MM.1S (cell line): ENCODE results near the gene RTRAF.

Source experiments
- DNase-seq: peaks from one replicate; pipeline ENCODE4 v3.0.0-alpha.2; 2015
- H2AFZ ChIP-seq: fragments of 300-600 bp; sonication (generic); 2 replicates; pipeline ENCODE4 v1.6.0; 2016; ENCODE audit warnings: antibody characterized with exemption, low read length
- H3F3A ChIP-seq: fragments of 300-600 bp; sonication (generic); 2 replicates; pipeline ENCODE4 v1.6.1; 2016; ENCODE audit warnings: mild to moderate bottlenecking, antibody characterized with exemption, low read length, moderate library complexity, mixed read lengths; ENCODE audit not compliant: insufficient read depth
- H3K27ac ChIP-seq: fragments of 300-600 bp; sonication (generic); 2 replicates; pipeline ENCODE4 v1.5.1; 2016; ENCODE audit warnings: mild to moderate bottlenecking, low read length
- H3K27me3 ChIP-seq: fragments of 300-600 bp; sonication (generic); replicated peaks from 2 replicates; pipeline ENCODE4 v1.6.0; 2016; ENCODE audit warnings: low read length; ENCODE audit not compliant: insufficient read depth
- H3K36me3 ChIP-seq: fragments of 300-600 bp; sonication (generic); replicated peaks from 2 replicates; pipeline ENCODE4 v1.6.1; 2016; ENCODE audit warnings: mild to moderate bottlenecking, low read length, mixed read lengths; ENCODE audit not compliant: insufficient read depth
- H3K4me1 ChIP-seq: fragments of 300-600 bp; sonication (generic); 2 replicates; pipeline ENCODE4 v1.6.1; 2016; ENCODE audit warnings: low read length, mixed read lengths
- H3K4me2 ChIP-seq: fragments of 300-600 bp; sonication (generic); 2 replicates; pipeline ENCODE4 v1.6.0; 2016; ENCODE audit warnings: low read depth, low read length
- H3K4me3 ChIP-seq: fragments of 300-600 bp; sonication (generic); 2 replicates; pipeline ENCODE4 v1.5.1; 2016; ENCODE audit warnings: low read length, mixed read lengths
- H3K79me2 ChIP-seq: fragments of 300-600 bp; sonication (generic); 2 replicates; pipeline ENCODE4 v1.6.1; 2016; ENCODE audit warnings: mixed run types, low read length, mixed read lengths
- H3K9ac ChIP-seq: fragments of 300-600 bp; sonication (generic); 2 replicates; pipeline ENCODE4 v1.6.1; 2016; ENCODE audit warnings: low read length, mixed read lengths
- H3K9me2 ChIP-seq: fragments of 300-600 bp; sonication (generic); replicated peaks from 2 replicates; pipeline ENCODE4 v1.6.1; 2016; ENCODE audit warnings: mild to moderate bottlenecking, low read length, mixed read lengths; ENCODE audit not compliant: insufficient read depth
- H3K9me3 ChIP-seq: fragments of 300-600 bp; sonication (generic); replicated peaks from 2 replicates; pipeline ENCODE4 v1.6.1; 2016; ENCODE audit warnings: mild to moderate bottlenecking, low read length, mixed read lengths; ENCODE audit not compliant: insufficient read depth
- H4K20me1 ChIP-seq: fragments of 300-600 bp; sonication (generic); 2 replicates; pipeline ENCODE4 v1.6.1; 2016; ENCODE audit warnings: mild to moderate bottlenecking, low read length, moderate library complexity, mixed read lengths; ENCODE audit not compliant: insufficient read depth
- EZH2 ChIP-seq: fragments of 300-600 bp; sonication (generic); optimal IDR thresholded peaks from 2 replicates; pipeline ENCODE3; 2017; ENCODE audit warnings: low read depth, mild to moderate bottlenecking, antibody characterized with exemption, low read length, mixed read lengths
- EZH2phosphoT487 ChIP-seq: fragments of 300-600 bp; sonication (generic); IDR thresholded peaks from 2 replicates; pipeline ENCODE4 v1.6.1; 2018; ENCODE audit warnings: antibody characterized with exemption, low read length
- TF ChIP-seq, protein P1 (sequence below): fragments of 300-600 bp; sonication (generic); IDR thresholded peaks from 2 replicates; pipeline ENCODE4 v1.5.1; 2016; ENCODE audit warnings: antibody characterized with exemption, low read length, mixed read lengths

RTRAF gene

DNA sequence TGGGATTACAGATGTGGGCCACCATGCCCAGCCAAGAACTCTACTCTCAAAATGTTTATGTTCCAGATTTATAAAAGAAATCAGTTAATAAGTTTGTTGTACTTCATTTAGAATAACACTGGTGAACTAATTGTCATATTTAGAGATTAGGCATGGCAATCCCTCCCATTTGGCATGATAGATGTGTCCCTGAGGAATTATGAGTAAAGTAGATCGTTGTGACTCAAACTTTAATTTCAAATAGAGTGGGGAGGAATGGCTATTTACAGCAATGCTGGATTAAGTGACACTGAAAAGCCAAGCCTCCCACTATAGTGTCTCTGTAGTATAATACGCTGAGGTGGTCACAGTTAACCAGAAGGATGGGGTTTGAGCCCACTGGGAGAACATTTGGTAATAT lies 39.3 kb upstream of the RTRAF start:
- no peak for DNase-seq
- Histone ChIP-seq H3K4me2 (no peak overlapping the region), H2AFZ (no peak overlapping the region), H3K4me1 (no peaks in the 10 kb centered on the region), H3K9ac (no peak overlapping the region), H3K27me3 (no peaks in the 10 kb centered on the region), H3F3A (no peaks in the 10 kb centered on the region), H3K79me2 (no peaks in the 10 kb centered on the region), H3K27ac (no peak overlapping the region), H4K20me1 (no peaks in the 10 kb centered on the region), H3K36me3 (no peaks in the 10 kb centered on the region), H3K4me3 (no peak overlapping the region), H3K9me2 (no peaks in the 10 kb centered on the region), H3K9me3 (no peaks in the 10 kb centered on the region)
- TF ChIP-seq EZH2phosphoT487 (no peak), EZH2 (no peak)
- TF ChIP-seq, protein P1, sequence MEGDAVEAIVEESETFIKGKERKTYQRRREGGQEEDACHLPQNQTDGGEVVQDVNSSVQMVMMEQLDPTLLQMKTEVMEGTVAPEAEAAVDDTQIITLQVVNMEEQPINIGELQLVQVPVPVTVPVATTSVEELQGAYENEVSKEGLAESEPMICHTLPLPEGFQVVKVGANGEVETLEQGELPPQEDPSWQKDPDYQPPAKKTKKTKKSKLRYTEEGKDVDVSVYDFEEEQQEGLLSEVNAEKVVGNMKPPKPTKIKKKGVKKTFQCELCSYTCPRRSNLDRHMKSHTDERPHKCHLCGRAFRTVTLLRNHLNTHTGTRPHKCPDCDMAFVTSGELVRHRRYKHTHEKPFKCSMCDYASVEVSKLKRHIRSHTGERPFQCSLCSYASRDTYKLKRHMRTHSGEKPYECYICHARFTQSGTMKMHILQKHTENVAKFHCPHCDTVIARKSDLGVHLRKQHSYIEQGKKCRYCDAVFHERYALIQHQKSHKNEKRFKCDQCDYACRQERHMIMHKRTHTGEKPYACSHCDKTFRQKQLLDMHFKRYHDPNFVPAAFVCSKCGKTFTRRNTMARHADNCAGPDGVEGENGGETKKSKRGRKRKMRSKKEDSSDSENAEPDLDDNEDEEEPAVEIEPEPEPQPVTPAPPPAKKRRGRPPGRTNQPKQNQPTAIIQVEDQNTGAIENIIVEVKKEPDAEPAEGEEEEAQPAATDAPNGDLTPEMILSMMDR = no peak

DNA sequence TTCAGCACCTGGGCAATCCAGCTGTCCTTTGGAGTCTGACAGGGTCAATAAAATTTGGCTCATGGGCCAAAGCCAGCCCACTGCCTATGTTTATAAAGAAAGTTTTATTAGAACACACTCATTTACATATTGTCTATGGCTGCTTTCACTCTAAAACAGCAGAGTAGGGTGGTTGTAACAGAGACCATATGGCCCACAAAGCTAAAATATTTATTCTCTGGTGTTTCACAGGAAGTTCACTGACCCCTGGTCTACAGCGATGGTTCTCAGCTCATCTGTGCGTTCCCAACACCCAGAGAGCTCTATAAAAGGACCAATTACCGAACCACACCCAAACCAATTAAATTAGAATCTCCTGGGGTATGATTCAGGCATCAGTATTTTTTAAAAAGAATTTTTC lies 37.7 kb upstream of the RTRAF start:
- Histone ChIP-seq H3K4me1 (no peaks in the 10 kb centered on the region), H3K36me3 (no peaks in the 10 kb centered on the region), H3K4me3 (no peak overlapping the region), H3F3A (no peaks in the 10 kb centered on the region), H3K9ac (no peak overlapping the region), H3K4me2 (no peak overlapping the region), H3K9me3 (no peaks in the 10 kb centered on the region), H2AFZ (no peak overlapping the region), H3K9me2 (no peaks in the 10 kb centered on the region), H3K27ac (no peak overlapping the region), H3K79me2 (no peaks in the 10 kb centered on the region), H4K20me1 (no peaks in the 10 kb centered on the region), H3K27me3 (no peaks in the 10 kb centered on the region)
- DNase-seq = no peak
- no peak for TF ChIP-seq EZH2

DNA sequence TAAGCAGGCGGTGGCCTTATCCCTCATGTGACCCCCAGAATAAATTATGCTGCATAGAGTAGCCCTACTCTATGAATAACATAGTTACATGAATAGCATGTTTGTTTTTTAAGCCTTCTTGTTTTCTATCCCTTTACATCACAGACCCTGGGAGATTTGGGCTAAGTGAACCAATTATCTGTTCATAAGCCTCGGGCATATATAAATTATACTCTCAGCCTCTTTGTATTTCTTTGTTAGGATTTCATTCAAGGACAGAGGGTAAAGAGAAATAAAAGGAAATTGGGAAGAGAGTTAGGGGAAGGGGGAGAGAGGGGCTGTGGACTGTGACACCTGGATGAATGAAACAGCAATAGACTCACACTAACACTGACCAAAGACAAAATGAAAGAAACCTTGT lies 35.3 kb upstream of the RTRAF start:
- Histone ChIP-seq H3K79me2 (no peaks in the 10 kb centered on the region), H3K36me3 (no peaks in the 10 kb centered on the region), H3K4me2 (no peak overlapping the region), H3K4me3 (no peak overlapping the region), H3K27me3 (no peaks in the 10 kb centered on the region), H4K20me1 (no peaks in the 10 kb centered on the region), H3K4me1 (no peaks in the 10 kb centered on the region), H3K9me2 (no peaks in the 10 kb centered on the region), H3F3A (no peaks in the 10 kb centered on the region), H3K27ac (no peak overlapping the region), H3K9ac (no peak overlapping the region), H3K9me3 (no peaks in the 10 kb centered on the region), H2AFZ (no peak overlapping the region)
- no peak for TF ChIP-seq EZH2phosphoT487
- no peak for TF ChIP-seq EZH2
- TF ChIP-seq, protein P1 = no peak
- no peak for DNase-seq

DNA sequence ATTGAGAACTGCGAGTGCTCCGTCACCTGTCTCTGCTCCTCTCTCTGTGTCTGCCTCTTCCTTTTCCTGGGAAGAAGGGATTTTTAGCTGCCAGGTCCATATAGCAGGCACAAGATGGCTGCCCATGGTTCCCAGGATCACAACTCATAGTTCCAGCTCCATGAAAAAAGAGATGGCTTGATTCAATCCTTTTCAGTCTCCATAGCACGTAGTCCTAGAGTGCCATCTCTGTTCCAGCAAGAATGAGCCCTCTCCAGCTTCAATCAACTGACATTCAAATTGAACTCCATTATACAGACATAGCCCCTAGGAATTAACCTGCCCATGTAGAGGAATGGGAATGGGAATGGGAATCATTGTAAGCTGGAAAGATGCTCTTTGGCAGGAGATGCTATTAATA lies 34.7 kb upstream of the RTRAF start:
- TF ChIP-seq, protein P1 = no peak
- TF ChIP-seq EZH2 (no peak), EZH2phosphoT487 (no peak)
- Histone ChIP-seq H3K27me3 (no peaks in the 10 kb centered on the region), H3K9ac (no peak overlapping the region), H3K4me1 (no peaks in the 10 kb centered on the region), H3K4me3 (no peak overlapping the region), H3K9me2 (no peaks in the 10 kb centered on the region), H3K4me2 (no peak overlapping the region), H3K79me2 (no peaks in the 10 kb centered on the region), H3K36me3 (no peaks in the 10 kb centered on the region), H3K27ac (no peak overlapping the region), H3K9me3 (no peaks in the 10 kb centered on the region), H4K20me1 (no peaks in the 10 kb centered on the region), H3F3A (no peaks in the 10 kb centered on the region), H2AFZ (no peak overlapping the region)
- DNase-seq = no peak
